B cell (primary cell): ENCODE results near the gene TAGLN2. TPM values are rescaled to one million over a fixed set of nuclear protein-coding genes. Genes with fewer than 3 reads are reported as not detected.

Source experiments
- ATAC-seq: fragments of 200-7000 bp; cut with Tn5 transposase; one replicate; pipeline ENCODE4 v1.10.0; 2021; ENCODE audit warnings: low read depth, mild to moderate bottlenecking, moderate number of reproducible peaks, moderate library complexity
- CTCF ChIA-PET: fragments of 350-600 bp; sonication (Branson Sonifier 250); formaldehyde crosslinking; loops from one replicate; lab custom pipeline; 2021; ENCODE audit warnings: antibody characterized with exemption, inconsistent platforms; lab: Charles Lee
- POLR2A ChIA-PET: fragments of 350-600 bp; sonication (Branson Sonifier 250); formaldehyde crosslinking; loops from one replicate; lab custom pipeline; 2021; ENCODE audit warnings: antibody characterized with exemption; lab: Charles Lee
- DNase-seq: peaks from one replicate; pipeline ENCODE4 v3.0.0; 2013
- H2AFZ ChIP-seq: 2 replicates; pipeline ENCODE4 v1.6.1; 2012; ENCODE audit warnings: mild to moderate bottlenecking, low read depth, low read length; ENCODE audit not compliant: insufficient read depth, poor library complexity, severe bottlenecking
- H3K27ac ChIP-seq, 2 donors: 1 replicate in 1 of 2; 2 replicates in 1 of 2; pipeline ENCODE4 v1.5.1; 2012 to 2013; ENCODE audit warnings: low read length in 2 of 2, mild to moderate bottlenecking in 2 of 2, moderate library complexity in 1 of 2
- H3K27me3 ChIP-seq, 4 experiments: fragments of 200-600 bp in 1 of 4; sonication (generic) in 1 of 4; replicated peaks in 1 of 4; 1 replicate in 2 of 4; 2 replicates in 2 of 4; pipeline versions ENCODE4 v1.6.1 to v1.7.0; 2013 to 2016; ENCODE audit warnings: low read length in 3 of 4, mild to moderate bottlenecking in 2 of 4, mixed read lengths in 1 of 4, moderate library complexity in 1 of 4; ENCODE audit not compliant: insufficient read depth in 4 of 4, control insufficient read depth in 3 of 4; ENCODE audit errors: control extremely low read depth in 1 of 4
- H3K36me3 ChIP-seq, 2 experiments: replicated peaks in 1 of 2; 1 replicate in 1 of 2; 2 replicates in 1 of 2; pipeline versions ENCODE4 v1.6.1 to v1.7.1; 2013; ENCODE audit warnings: low read length in 1 of 2; ENCODE audit not compliant: insufficient read depth in 2 of 2, control insufficient read depth in 1 of 2; ENCODE audit errors: control extremely low read depth in 1 of 2, extremely low read depth in 1 of 2
- H3K4me1 ChIP-seq, 2 donors: fragments of 200-600 bp in 1 of 2; sonication (generic) in 1 of 2; 1 replicate in 1 of 2; 2 replicates in 1 of 2; pipeline versions ENCODE4 v1.5.1 to v1.6.1; 2013 to 2017; ENCODE audit warnings: low read length in 2 of 2; ENCODE audit not compliant: control insufficient read depth in 2 of 2, insufficient read depth in 2 of 2
- H3K4me2 ChIP-seq: replicated peaks from 2 replicates; pipeline ENCODE3; 2012; ENCODE audit warnings: mild to moderate bottlenecking, low read depth, low read length; ENCODE audit not compliant: poor library complexity, severe bottlenecking
- H3K4me3 ChIP-seq, 5 experiments: fragments of 200-600 bp in 1 of 5; sonication (generic) in 1 of 5; 1 replicate in 3 of 5; 2 replicates in 2 of 5; pipeline versions ENCODE4 v1.5.1 to v1.7.0; 2011 to 2016; ENCODE audit warnings: low read length in 4 of 5, mild to moderate bottlenecking in 4 of 5, low read depth in 2 of 5, control low read depth in 1 of 5, moderate library complexity in 1 of 5; ENCODE audit not compliant: insufficient read depth in 1 of 5; ENCODE audit errors: control extremely low read depth in 1 of 5, extremely low read depth in 1 of 5
- H3K79me2 ChIP-seq: fragments of 200-600 bp; sonication (generic); one replicate; pipeline ENCODE4 v1.6.0; 2016; ENCODE audit warnings: low read length; ENCODE audit not compliant: control insufficient read depth, insufficient read depth
- H3K9ac ChIP-seq: fragments of 200-600 bp; sonication (generic); 2 replicates; pipeline ENCODE4 v1.6.1; 2017; ENCODE audit warnings: mild to moderate bottlenecking, low read length, moderate library complexity
- H3K9me3 ChIP-seq, 3 donors: one replicate each; pipeline versions ENCODE4 v1.6.1 to v1.7.1; 2013; ENCODE audit warnings: low read length in 2 of 3; ENCODE audit not compliant: control insufficient read depth in 2 of 3, insufficient read depth in 1 of 3; ENCODE audit errors: control extremely low read depth in 1 of 3
- H4K20me1 ChIP-seq: 2 replicates; pipeline ENCODE4 v1.6.0; 2012; ENCODE audit warnings: mild to moderate bottlenecking, low read length; ENCODE audit not compliant: insufficient read depth, control insufficient read depth, poor library complexity, severe bottlenecking
- H3K27ac Mint-ChIP-seq: one replicate; pipeline ENCODE4 v1.8.0; 2021; ENCODE audit warnings: mixed read lengths
- H3K27me3 Mint-ChIP-seq: one replicate; pipeline ENCODE4 v1.8.0; 2021; ENCODE audit warnings: mixed read lengths
- H3K4me1 Mint-ChIP-seq: one replicate; pipeline ENCODE4 v1.8.0; 2021; ENCODE audit warnings: mixed read lengths
- H3K4me3 Mint-ChIP-seq: one replicate; pipeline ENCODE4 v1.8.0; 2021; ENCODE audit warnings: mixed read lengths
- H3K9me3 Mint-ChIP-seq: one replicate; pipeline ENCODE4 v1.8.0; 2022; ENCODE audit warnings: mixed read lengths; ENCODE audit not compliant: insufficient read depth
- CTCF ChIP-seq: fragments of 200-600 bp; IDR thresholded peaks from one replicate; pipeline ENCODE4 v1.8.0; 2022; ENCODE audit warnings: antibody characterized with exemption, mild to moderate bottlenecking
- EZH2 ChIP-seq: IDR thresholded peaks from 2 replicates; pipeline ENCODE4 v1.6.1; 2012; ENCODE audit warnings: borderline replicate concordance, low read depth, mild to moderate bottlenecking, moderate library complexity, low read length; ENCODE audit not compliant: insufficient read depth, poor library complexity, severe bottlenecking
- WGBS: methylation state at CpG from one replicate; pipeline ENCODE4 v1.1.5; 2013; ENCODE audit warnings: missing lambda C conversion rate; ENCODE audit not compliant: insufficient coverage; 5-methylcytosine and 5-hydroxymethylcytosine counted together
- intact Hi-C: fragments of 100-400 bp; cut with micrococcal nuclease; formaldehyde crosslinking; loops from one replicate; pipeline ENCODE4 v1.10.0; 2022
- polyA plus RNA-seq: library from polyadenylated mRNA; depleted of rRNA; stranded (reverse); fragments of >200 nt; gene quantifications from 2 replicates; pipeline ENCODE4 v1.2.3, GENCODE V29; 2012
- total RNA-seq, 2 donors: library from RNA; stranded (reverse); fragments of 120-200 nt in 1 of 2; gene quantifications; 1 replicate in 1 of 2; 2 replicates in 1 of 2; pipeline versions ENCODE4 v1.2.3 to v1.2.4, GENCODE V29; 2013 to 2022

TAGLN2 gene
- total and polyA plus RNA-seq, 2 donors (not counting 1 experiment from before 2014, with no cell fraction given) = 342 to 721 TPM

- Histone ChIP-seq H3K36me3 (peaks cover 4 to 52% of the 10 kb centered on the region in 2 experiments), H3K9ac (no peak overlapping the region), H3K4me1 (peaks cover 35 to 49% of the 10 kb centered on the region in 2 donors), H3K4me2 (peak overlapping the region; percentile 99), H3K27ac (peak overlapping the region; percentile 98 to 100), H3K4me3 (no peak overlapping the region), H4K20me1 (peaks cover 38% of the 10 kb centered on the region), H3K27me3 (no peaks in the 10 kb centered on the region), H2AFZ (no peak overlapping the region), H3K9me3 (peaks cover 0 to 4% (median 0%) of the 10 kb centered on the region in 3 donors), H3K79me2 (peaks cover 56% of the 10 kb centered on the region)
- no peak overlapping the region for H3K4me3 Mint-ChIP-seq
- CTCF ChIA-PET = interaction anchor here (2.5 to 8.7 kb wide), 3 partner anchors 16 to 87 kb away, joined by 12 to 81 read pairs (median 76); no protein-coding TSS in a partner anchor
- H3K27ac Mint-ChIP-seq = peak overlapping the region; percentile 99
- DNase-seq (no peak), ATAC-seq (no peak)
- 96% methylated on average over 10 of the region's 10 CpGs for WGBS
- intact Hi-C loops = loop anchor here (5.0 to 10.0 kb wide), 3 partner anchors 177 to 1825 kb away; partner anchors contain the start of genes DUSP12, IGSF8 and USF1
- H3K4me1 Mint-ChIP-seq = peaks cover 63% of the 10 kb centered on the region
- H3K9me3 Mint-ChIP-seq = no peaks in the 10 kb centered on the region
- no peak for TF ChIP-seq CTCF
- no peak for TF ChIP-seq EZH2
- POLR2A ChIA-PET = no interaction called here
- H3K27me3 Mint-ChIP-seq = no peaks in the 10 kb centered on the region
Observed at GRCh38 chr1:159920202-159920601, 5.1 kb downstream of the TAGLN2 start.

GRCh38 chr1:159919236-159919865 is 6.0 kb downstream of the TAGLN2 start:
- ChIA-PET POLR2A (no interaction called here), CTCF (interaction anchor here (1.6 to 8.7 kb wide), 3 partner anchors 17 to 87 kb away, joined by 4 to 81 read pairs (median 76); no protein-coding TSS in a partner anchor)
- peak overlapping the region; percentile 98 to 100 for H3K27ac ChIP-seq
- 93% methylated on average over 10 of the region's 10 CpGs for WGBS
- Mint-ChIP-seq H3K27me3 (no peaks in the 10 kb centered on the region), H3K4me3 (no peak overlapping the region), H3K27ac (peak overlapping the region; percentile 99), H3K9me3 (no peaks in the 10 kb centered on the region), H3K4me1 (peaks cover 67% of the 10 kb centered on the region)
- no peaks in the 10 kb centered on the region for H3K9me3 ChIP-seq
- H4K20me1 ChIP-seq = peaks cover 29% of the 10 kb centered on the region
- peaks cover 35 to 49% of the 10 kb centered on the region in 2 donors for H3K4me1 ChIP-seq
- no peak overlapping the region for H3K9ac ChIP-seq
- H3K4me3 ChIP-seq = no peak overlapping the region
- DNase-seq (peak; percentile 20), ATAC-seq (no peak)
- TF ChIP-seq CTCF = no peak
- TF ChIP-seq EZH2 = no peak
- no peaks in the 10 kb centered on the region for H3K27me3 ChIP-seq
- intact Hi-C loops = no loop called here
- no peak overlapping the region for H2AFZ ChIP-seq
- H3K36me3 ChIP-seq = peaks cover 4 to 52% of the 10 kb centered on the region in 2 experiments
- H3K4me2 ChIP-seq = no peak overlapping the region
- peaks cover 48% of the 10 kb centered on the region for H3K79me2 ChIP-seq
